Lower leg skin (tissue), 3 donors: ENCODE measurements around the gene OSBPL5.

Experiments used
- POLR2A ChIP-seq, 2 donors: fragments of 450-650 bp; IDR thresholded peaks; one replicate each; pipeline ENCODE4 v1.6.1; 2016 to 2017; ENCODE audit warnings: antibody characterized with exemption in 2 of 2, mild to moderate bottlenecking in 1 of 2, moderate library complexity in 1 of 2
- TF ChIP-seq, protein P1 (sequence below), 3 donors: fragments of 450-650 bp; IDR thresholded peaks; one replicate each; pipeline ENCODE4 v1.5.1; 2016; ENCODE audit warnings: antibody characterized with exemption in 3 of 3, mild to moderate bottlenecking in 3 of 3, moderate library complexity in 2 of 3

DNA sequence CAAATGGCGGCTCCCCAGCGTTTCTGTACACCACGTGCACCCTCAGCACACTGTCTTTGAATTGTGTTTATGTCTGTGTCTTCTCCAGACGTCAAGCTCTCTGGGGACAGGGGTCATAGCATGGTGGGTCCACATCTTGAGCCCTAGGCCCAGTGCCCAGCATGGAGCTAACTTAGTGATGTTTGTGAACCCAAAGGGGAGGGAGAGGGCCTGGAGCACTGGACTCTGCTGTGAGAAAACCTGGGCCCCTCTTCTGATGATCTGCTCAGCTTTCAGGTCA is 49.2 kb upstream of the OSBPL5 start:
- TF ChIP-seq, protein P1, sequence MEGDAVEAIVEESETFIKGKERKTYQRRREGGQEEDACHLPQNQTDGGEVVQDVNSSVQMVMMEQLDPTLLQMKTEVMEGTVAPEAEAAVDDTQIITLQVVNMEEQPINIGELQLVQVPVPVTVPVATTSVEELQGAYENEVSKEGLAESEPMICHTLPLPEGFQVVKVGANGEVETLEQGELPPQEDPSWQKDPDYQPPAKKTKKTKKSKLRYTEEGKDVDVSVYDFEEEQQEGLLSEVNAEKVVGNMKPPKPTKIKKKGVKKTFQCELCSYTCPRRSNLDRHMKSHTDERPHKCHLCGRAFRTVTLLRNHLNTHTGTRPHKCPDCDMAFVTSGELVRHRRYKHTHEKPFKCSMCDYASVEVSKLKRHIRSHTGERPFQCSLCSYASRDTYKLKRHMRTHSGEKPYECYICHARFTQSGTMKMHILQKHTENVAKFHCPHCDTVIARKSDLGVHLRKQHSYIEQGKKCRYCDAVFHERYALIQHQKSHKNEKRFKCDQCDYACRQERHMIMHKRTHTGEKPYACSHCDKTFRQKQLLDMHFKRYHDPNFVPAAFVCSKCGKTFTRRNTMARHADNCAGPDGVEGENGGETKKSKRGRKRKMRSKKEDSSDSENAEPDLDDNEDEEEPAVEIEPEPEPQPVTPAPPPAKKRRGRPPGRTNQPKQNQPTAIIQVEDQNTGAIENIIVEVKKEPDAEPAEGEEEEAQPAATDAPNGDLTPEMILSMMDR (IDR thresholded peaks at IDR 0.05) = no peak
- TF ChIP-seq POLR2A (IDR thresholded peaks at IDR 0.05) = no peak
